Ovary (tissue), 9 donors: ENCODE results near the gene FAM241B. TPM values are rescaled to one million over a fixed set of nuclear protein-coding genes. Genes with fewer than 3 reads are reported as not detected.

Source experiments
- DNase-seq, 5 donors: peaks; one replicate each; pipeline ENCODE4 v3.0.0-alpha.2; 2019 to 2020
- H3K27ac ChIP-seq, 2 donors: fragments of 200-600 bp; one replicate each; pipeline versions ENCODE4 v1.5.1 to v1.8.0; 2019 to 2022
- H3K27me3 ChIP-seq: fragments of 200-600 bp; one replicate; pipeline ENCODE4 v1.8.0; 2022
- H3K36me3 ChIP-seq: fragments of 200-600 bp; sonication (generic); one replicate; pipeline ENCODE4 v1.5.1; 2019
- H3K4me1 ChIP-seq: one replicate; pipeline ENCODE4 v1.8.1; 2013; ENCODE audit warnings: mild to moderate bottlenecking, moderate library complexity; ENCODE audit not compliant: insufficient read depth
- H3K4me3 ChIP-seq: fragments of 200-600 bp; sonication (generic); one replicate; pipeline ENCODE4 v1.5.1; 2017
- H3K9me3 ChIP-seq, 2 donors: fragments of 200-600 bp in 1 of 2; sonication (generic) in 1 of 2; one replicate each; pipeline versions ENCODE4 v1.5.1 to v1.8.1; 2013 to 2019; ENCODE audit warnings: mild to moderate bottlenecking in 1 of 2, moderate library complexity in 1 of 2
- EP300 ChIP-seq: sonication (generic); formaldehyde crosslinking; IDR thresholded peaks from one replicate; pipeline ENCODE4 v1.6.1; 2017; ENCODE audit warnings: antibody characterized with exemption
- POLR2A ChIP-seq: fragments of 450-650 bp; IDR thresholded peaks from one replicate; pipeline ENCODE4 v1.6.1; 2017; ENCODE audit warnings: antibody characterized with exemption, mild to moderate bottlenecking, moderate library complexity
- WGBS, 3 donors: extraction: QIAGEN DNeasy Blood & Tissue Kit in 1 of 3; methylation state at CpG; one replicate each; pipeline versions ENCODE4 v1.1.5 to v1.1.7; 2013 to 2017; 5-methylcytosine and 5-hydroxymethylcytosine counted together
- intact Hi-C, 4 donors: fragments of 100-400 bp; cut with DNase I; formaldehyde crosslinking; loops; one replicate each; pipeline versions ENCODE4 v1.11.0 to v1.15.1; 2022 to 2023
- polyA plus RNA-seq, 2 donors: library from polyadenylated mRNA; stranded (reverse); fragments of 200-250 nt in 1 of 2; fragments of 350-450 nt in 1 of 2; fragmentation: Illumina TruSeq in 1 of 2; extraction: RNeasy Lipid Tissue Mini Kit (QIAGEN cat#74804) in 1 of 2; gene quantifications; one replicate each; pipeline ENCODE4 v1.2.3, GENCODE V29; 2013 to 2014
- total RNA-seq, 7 donors: library from RNA; depleted of rRNA in 2 of 7; stranded (reverse); fragments of >200 nt in 2 of 7; fragmentation: NEBNext Ultra II Directional in 3 of 7; extraction: Animal tissue kit (Norgen Biotek cat#: 25700) in 3 of 7; gene quantifications; one replicate each; pipeline versions ENCODE4 v1.1.0 to v1.2.4, GENCODE V29; 2016 to 2023
- TF ChIP-seq, protein P1 (sequence below), 3 donors: fragments of 450-650 bp in 2 of 3; fragments of 200-600 bp in 1 of 3; IDR thresholded peaks; one replicate each; pipeline versions ENCODE4 v1.5.1 to v1.8.0; 2016 to 2022; ENCODE audit warnings: antibody characterized with exemption in 3 of 3, mild to moderate bottlenecking in 1 of 3
- donor health status: DM: no; HTN: no; CAD: no; lungs with moderate emphysema.
- donor health status: DM: no; HTN: no; CAD: no.
- donor health status: Bipolar disorder and iron deficiency.
- donor health status: DM: yes; HTN: yes; CAD: no.
- donor health status: DM: no; HTN: no; CAD: no.
- donor health status: DM: yes; HTN: yes; CAD: no.

Gene FAM241B
- total and polyA plus RNA-seq, 9 donors, result 1.2 to 3.1 (median 2.0) TPM

GRCh38 chr10:69656742-69657269 is 26.8 kb downstream of the FAM241B start:
- no peaks in the 10 kb centered on the region for H3K36me3 ChIP-seq
- H3K9me3 ChIP-seq, result no peaks in the 10 kb centered on the region
- no peaks in the 10 kb centered on the region for H3K4me1 ChIP-seq
- 6 to 9% (median 9%) methylated on average over 5 of the region's 5 CpGs for WGBS, 3 donors
- H3K27me3 ChIP-seq, result no peaks in the 10 kb centered on the region
- intact Hi-C loops, result no loop called here
- TF ChIP-seq EP300, result no peak
- no peak for TF ChIP-seq POLR2A
- TF ChIP-seq, protein P1, sequence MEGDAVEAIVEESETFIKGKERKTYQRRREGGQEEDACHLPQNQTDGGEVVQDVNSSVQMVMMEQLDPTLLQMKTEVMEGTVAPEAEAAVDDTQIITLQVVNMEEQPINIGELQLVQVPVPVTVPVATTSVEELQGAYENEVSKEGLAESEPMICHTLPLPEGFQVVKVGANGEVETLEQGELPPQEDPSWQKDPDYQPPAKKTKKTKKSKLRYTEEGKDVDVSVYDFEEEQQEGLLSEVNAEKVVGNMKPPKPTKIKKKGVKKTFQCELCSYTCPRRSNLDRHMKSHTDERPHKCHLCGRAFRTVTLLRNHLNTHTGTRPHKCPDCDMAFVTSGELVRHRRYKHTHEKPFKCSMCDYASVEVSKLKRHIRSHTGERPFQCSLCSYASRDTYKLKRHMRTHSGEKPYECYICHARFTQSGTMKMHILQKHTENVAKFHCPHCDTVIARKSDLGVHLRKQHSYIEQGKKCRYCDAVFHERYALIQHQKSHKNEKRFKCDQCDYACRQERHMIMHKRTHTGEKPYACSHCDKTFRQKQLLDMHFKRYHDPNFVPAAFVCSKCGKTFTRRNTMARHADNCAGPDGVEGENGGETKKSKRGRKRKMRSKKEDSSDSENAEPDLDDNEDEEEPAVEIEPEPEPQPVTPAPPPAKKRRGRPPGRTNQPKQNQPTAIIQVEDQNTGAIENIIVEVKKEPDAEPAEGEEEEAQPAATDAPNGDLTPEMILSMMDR (IDR thresholded peaks at IDR 0.05), result no peak
- no peak for DNase-seq
- H3K27ac ChIP-seq, result no peak overlapping the region
- H3K4me3 ChIP-seq, result no peak overlapping the region

- 27 to 36% (median 30%) methylated on average over 8 of the region's 8 CpGs for WGBS, 3 donors
- Histone ChIP-seq H3K27me3 (no peaks in the 10 kb centered on the region), H3K36me3 (no peaks in the 10 kb centered on the region), H3K9me3 (no peaks in the 10 kb centered on the region), H3K4me1 (no peaks in the 10 kb centered on the region), H3K27ac (no peak overlapping the region), H3K4me3 (no peak overlapping the region)
- no peak for DNase-seq
- TF ChIP-seq EP300, result no peak
- TF ChIP-seq, protein P1 (IDR thresholded peaks at IDR 0.05), result no peak
- intact Hi-C loops, result no loop called here
Measured at GRCh38 chr10:69657430-69657829, 27.4 kb downstream of the FAM241B start.

- no peaks in the 10 kb centered on the region for H3K36me3 ChIP-seq
- TF ChIP-seq POLR2A (no peak), EP300 (no peak)
- TF ChIP-seq, protein P1 (IDR thresholded peaks at IDR 0.05), result no peak
- H3K27me3 ChIP-seq, result no peaks in the 10 kb centered on the region
- no peak overlapping the region for H3K27ac ChIP-seq
- WGBS, 3 donors, result 80 to 84% (median 82%) methylated on average over 10 of the region's 10 CpGs
- H3K9me3 ChIP-seq, result no peaks in the 10 kb centered on the region
- no peak for DNase-seq
- intact Hi-C loops, result no loop called here
- H3K4me3 ChIP-seq, result no peak overlapping the region
- H3K4me1 ChIP-seq, result no peaks in the 10 kb centered on the region
Measured at GRCh38 chr10:69657866-69658265, 27.8 kb downstream of the FAM241B start.

DNA sequence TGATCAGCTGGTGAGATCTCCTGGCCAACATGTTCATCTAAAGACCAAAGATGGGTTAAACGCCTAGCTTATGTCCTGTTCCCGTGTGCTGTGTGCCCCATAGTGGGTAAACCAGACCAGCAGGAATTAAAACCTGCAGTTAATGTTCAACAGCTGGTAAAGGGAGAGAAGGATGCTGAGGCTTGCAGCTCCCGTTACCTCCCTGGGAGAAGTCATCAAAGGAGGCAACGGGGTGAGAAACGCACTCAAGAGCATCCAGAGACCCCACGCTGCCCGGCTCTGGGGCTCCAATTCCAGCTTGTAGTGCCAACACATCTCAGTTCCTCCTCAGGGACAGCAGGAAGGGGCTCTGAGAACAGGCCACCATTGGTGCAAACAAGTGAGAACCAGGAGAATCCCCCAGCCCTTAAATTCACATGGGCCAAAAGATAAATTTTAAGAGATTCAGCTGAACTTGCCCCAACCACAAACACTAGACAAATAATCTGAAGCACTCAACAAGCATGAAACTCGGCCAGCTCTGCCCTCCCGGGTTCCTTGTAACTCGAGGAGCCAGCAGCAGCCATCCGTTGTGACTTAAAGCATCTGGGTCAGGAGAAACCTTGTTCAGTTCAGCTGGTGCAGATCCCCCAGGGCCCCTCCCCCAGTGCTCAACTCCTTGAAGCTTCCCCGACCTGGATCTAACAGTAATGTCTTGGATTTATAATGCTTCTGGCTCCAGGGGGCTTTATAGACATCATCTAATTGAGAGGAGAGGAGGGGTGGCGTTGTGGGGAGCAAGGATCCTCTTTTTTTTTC is 29.4 kb downstream of the FAM241B start:
- no peak for TF ChIP-seq EP300
- TF ChIP-seq POLR2A, result no peak
- TF ChIP-seq, protein P1 (IDR thresholded peaks at IDR 0.05), result no peak
- DNase-seq, result no peak
- no peaks in the 10 kb centered on the region for H3K27me3 ChIP-seq
- H3K36me3 ChIP-seq, result no peaks in the 10 kb centered on the region
- no peak overlapping the region for H3K4me3 ChIP-seq
- H3K9me3 ChIP-seq, result no peaks in the 10 kb centered on the region
- no peaks in the 10 kb centered on the region for H3K4me1 ChIP-seq
- intact Hi-C loops, result no loop called here
- no peak overlapping the region for H3K27ac ChIP-seq
- WGBS, 3 donors, result 54 to 64% (median 57%) methylated on average over 13 of the region's 13 CpGs
